GM21515 (cell line): ENCODE results near the gene PALM3.
"Not testable (repeated sequence)": the region's sequence is repeated elsewhere in the genome, so short reads cannot be mapped to it uniquely, and the experiment has no call there.

Source experiments
- ATAC-seq: cut with Tn5 transposase; IDR thresholded peaks from one replicate; pipeline ENCODE4 v1.9.1; 2021; ENCODE audit not compliant: unreplicated experiment

The PALM3 gene

GRCh38 chr19:14033946-14034345, 27.9 kb downstream of the PALM3 start:
- no peak for ATAC-seq

- ATAC-seq = peak; percentile 50
Measured at GRCh38 chr19:14031719-14032480, 30.0 kb downstream of the PALM3 start, which contains the start of gene IL27RA. IL27RA (plus strand) TSS chr19:14031762; CDS start chr19:14031873, 111 bp downstream.

DNA sequence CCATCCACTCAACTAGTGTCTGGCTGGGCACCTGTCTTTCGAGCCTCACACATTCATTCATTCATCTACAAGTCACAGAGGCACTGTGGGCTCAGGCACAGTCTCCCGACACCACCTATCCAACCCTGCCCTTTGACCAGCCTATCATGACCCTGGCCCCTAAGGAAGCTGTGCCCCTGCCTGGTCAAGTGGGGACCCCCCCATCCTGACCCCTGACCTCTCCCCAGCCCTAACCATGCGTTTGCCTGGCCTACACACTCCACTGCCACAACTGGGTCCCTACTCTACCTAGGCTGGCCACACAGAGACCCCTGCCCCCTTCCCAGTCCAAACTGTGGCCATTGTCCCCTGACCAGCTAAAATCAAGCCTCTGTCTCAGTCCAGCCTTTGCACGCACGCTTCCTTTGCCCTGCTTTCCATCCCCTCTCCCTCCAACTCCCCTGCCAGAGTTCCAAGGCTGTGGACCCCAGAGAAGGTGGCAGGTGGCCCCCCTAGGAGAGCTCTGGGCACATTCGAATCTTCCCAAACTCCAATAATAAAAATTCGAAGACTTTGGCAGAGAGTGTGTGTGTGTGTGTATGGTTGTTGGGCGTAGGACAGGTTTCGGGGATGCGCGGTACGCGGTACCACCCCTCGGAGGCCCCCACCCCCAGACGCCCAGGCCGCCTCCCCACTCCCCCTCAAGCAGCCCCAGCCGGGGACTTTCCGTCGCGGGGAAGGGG, 30.7 kb downstream of the PALM3 start:
- no peak for ATAC-seq

DNA sequence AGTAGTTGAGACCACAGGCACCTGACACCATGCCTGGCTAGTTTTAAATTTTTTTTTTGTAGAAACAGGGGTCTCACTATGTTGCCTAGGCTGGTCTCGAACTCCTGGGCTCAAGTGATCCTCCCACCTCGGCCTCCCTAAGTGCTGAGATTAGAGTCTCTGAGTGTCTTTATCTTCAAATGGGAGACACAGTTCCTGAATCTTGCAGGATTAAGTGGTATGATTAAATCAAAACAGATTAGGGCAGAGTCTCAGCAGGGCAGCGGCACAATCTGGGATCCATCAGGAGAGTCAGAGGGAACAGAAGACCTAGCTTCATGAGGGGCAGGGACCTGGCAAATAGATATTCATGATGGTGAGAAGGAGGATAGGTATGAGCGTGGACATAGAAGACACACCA, 33.0 kb downstream of the PALM3 start:
- ATAC-seq = no peak

DNA sequence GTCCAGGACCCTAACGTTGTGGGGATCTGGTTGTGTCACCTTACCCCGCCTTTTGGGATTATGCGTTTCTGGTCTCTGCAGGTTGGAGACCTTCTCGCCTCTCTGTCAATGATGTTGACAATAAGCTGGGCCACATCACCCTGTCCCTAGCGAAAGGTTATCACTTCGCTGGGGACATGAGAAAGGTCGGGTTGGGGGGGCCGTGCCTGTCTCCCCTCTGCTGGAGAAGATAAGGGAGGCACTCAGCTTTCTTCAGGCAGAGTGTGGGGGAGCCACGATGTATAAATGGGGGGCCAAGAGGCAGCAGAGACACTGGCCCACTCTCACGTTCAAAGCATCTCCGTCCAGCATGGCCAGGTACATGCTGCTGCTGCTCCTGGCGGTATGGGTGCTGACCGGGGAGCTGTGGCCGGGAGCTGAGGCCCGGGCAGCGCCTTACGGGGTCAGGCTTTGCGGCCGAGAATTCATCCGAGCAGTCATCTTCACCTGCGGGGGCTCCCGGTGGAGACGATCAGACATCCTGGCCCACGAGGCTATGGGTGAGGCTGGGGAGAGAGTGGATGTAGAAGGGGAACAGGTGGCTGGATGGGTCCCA, 33.9 kb downstream of the PALM3 start, which contains the start of gene RLN3:
TSS of gene RLN3 (plus strand) at position 293 of the 595 bp plus-strand sequence. CDS start at position 350, 57 bp downstream.
- no peak for ATAC-seq

- not testable (repeated sequence) for ATAC-seq
Measured at GRCh38 chr19:14026652-14027192, 35.2 kb downstream of the PALM3 start.

- no peak for ATAC-seq
Measured at GRCh38 chr19:14023404-14024235, 38.3 kb downstream of the PALM3 start.

GRCh38 chr19:14022469-14022868, 39.4 kb downstream of the PALM3 start:
- no peak for ATAC-seq

DNA sequence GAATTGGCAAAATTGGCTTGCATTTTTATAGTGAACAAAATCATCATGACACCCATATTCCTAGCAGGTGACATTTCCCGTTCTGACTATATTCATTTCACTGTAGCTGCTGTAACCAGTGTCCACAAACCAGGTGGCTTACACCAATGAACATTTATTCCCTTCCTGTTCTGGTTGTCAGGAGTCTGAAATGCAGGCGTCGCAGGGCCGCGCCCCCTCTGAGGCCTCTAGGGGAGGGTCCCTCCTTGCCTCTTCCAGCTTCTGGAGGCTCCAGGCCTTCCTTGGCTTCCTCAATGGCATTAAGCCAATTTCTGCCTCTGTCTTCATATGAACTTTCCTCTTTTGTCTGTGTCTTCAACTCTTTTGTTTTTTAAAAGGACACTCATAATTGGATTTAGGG, 40.4 kb downstream of the PALM3 start:
- ATAC-seq = no peak

DNA sequence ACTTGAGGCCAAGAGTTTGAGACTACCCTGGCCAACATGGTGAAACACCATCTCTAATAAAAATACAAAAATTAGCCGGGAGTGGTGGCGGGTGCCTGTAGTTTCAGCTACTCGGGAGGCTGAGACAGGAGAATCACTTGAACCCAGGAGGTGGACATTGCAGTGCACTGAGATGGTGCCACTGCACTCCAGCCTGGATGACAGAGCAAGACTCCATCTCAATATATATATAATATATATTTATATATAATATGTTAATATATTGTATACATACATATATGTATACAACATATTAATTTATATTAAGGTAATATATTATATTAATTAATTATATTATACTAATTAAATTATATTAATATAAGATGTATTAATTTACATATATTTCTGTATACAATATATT, 42.1 kb downstream of the PALM3 start:
- not testable (repeated sequence) for ATAC-seq

GRCh38 chr19:14019100-14019499, 42.8 kb downstream of the PALM3 start:
- no peak for ATAC-seq

GRCh38 chr19:14015524-14016035, 46.3 kb downstream of the PALM3 start:
- ATAC-seq = peak; percentile 84

DNA sequence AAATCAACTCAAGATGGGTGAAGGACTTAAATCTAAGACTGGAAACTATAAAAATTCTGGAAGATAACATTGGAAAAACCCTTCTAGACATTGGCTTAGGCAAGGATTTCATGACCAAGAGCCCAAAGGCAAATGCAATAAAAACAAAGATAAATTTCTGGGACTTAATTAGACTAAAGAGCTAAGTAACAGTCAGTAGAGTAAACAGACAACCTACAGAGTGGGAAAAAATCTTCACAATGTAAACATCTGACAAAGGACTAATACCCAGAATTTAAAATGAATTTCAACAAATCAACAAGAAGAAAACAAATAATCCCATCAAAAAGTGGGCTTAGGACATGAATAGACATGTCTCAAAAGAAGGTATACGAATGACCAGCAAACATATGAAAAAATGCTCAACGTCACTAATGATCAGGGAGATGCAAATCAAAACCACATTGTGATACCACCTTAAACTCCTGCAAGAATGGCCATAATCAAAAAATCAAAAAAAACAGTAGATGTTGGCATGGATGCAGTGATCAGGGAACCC, 49.4 kb downstream of the PALM3 start:
- no peak for ATAC-seq

DNA sequence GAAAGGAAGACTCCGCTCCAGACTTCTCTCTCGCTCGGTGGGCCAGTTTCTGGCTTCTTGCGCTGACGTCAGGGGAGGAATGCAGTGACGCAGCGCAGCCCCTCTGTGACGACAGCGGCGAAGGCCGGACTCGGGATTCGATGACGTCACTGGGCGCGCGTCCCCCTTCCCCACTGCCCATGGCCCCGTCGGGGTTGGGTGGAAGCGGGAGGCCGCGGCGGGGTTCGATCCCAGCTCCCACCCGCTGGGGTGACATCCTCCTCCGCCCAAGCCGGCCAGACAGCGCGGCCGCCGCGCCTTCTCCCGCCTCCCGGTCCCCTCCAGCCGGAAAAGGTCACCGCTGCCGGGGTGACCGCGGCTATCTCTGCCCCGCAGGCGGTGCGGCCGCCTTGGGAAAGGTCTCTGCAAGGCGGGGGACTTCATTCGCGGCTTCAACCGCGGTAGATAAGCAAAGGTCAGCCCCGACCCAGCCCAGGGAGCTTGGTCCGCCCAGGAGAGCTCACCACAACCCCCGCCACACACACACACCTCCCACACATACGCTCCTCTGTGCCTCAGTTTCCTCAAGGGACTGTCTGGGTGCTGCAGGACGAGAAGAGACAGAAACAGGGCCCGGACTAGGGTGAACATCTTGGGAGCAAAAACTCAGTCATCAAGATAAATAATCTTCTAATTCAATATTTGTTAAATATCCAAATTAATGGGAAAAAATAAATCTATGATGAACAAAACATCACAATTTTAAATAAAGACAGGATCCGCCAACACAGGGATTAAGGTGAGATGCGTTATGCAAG, 54.9 kb downstream of the PALM3 start:
- ATAC-seq = no peak

GRCh38 chr19:14006085-14006765, 55.7 kb downstream of the PALM3 start, which contains the start of gene RFX1:
RFX1 (minus strand) TSS chr19:14006320; CDS start chr19:13993843, 12,477 bp downstream.
- ATAC-seq = peak; percentile 69

DNA sequence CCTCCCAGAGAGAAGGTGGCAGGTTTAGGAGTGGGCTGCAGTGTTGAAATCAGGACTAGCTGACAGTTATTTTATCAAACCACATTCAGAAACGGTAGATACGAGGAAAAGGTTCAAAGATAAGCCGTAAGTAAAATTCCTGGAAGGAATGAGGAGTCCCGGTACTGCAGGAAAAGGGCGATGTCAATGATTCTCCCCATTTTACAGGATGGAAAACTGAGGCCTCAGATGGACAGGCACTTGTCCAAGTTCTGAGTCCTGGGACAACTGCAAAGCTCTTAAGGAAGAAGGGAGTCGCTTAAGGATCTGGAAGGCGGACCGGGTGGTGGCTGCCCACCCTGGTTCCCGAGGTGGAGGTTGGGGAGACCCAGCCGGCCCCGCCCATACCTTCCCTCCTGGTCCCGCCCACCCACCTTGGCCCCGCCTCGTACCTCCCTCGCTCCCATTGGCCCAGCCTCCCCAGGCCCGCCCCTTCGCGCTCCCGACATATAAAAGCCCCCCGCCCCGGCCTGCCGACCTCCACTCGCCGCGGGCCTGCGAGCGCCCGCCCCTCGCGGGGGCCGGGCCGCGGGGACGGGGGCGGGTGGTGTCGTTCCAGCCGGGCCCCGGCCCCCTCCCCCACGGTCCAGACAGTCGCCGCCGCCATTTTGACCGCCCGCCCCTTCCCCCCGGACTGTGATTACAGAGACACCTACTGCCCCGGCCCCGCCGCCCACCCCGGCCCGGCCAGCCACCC, 56.4 kb downstream of the PALM3 start:
- ATAC-seq = peak; percentile 34

GRCh38 chr19:14004619-14005348, 57.1 kb downstream of the PALM3 start:
- ATAC-seq = no peak
